Raji (cell line): ENCODE results near the gene MAP4K1.
A peak's percentile ranks its signal among the peaks of the same experiment; 100 is the strongest.

Experiments used
- POLR2A ChIP-seq: IDR thresholded peaks from 2 replicates; pipeline ENCODE4 v1.6.1; 2011; ENCODE audit warnings: low read depth, low read length, control low read depth; ENCODE audit not compliant: insufficient read depth

The MAP4K1 gene

DNA sequence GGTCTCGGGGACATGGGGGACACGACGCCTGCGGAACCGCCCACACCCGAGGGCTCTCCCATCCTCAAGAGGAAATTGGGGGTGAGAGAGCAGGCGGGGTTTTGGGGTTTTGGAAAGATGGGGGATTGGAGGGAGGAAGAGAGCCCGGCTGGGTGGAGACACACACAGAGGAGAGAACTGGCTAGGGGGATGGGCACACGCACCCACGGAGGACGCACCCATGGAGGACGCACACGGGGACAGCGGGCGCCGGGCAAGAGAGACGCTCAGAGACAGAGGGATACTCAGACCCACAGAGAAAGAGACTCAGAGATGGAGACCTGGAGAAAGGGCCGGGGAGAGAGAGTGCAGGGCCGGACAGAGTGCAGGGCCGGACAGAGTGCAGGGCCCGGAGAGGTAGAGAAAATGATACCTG lies 52.1 kb downstream of the MAP4K1 start:
- no peak for TF ChIP-seq POLR2A

DNA sequence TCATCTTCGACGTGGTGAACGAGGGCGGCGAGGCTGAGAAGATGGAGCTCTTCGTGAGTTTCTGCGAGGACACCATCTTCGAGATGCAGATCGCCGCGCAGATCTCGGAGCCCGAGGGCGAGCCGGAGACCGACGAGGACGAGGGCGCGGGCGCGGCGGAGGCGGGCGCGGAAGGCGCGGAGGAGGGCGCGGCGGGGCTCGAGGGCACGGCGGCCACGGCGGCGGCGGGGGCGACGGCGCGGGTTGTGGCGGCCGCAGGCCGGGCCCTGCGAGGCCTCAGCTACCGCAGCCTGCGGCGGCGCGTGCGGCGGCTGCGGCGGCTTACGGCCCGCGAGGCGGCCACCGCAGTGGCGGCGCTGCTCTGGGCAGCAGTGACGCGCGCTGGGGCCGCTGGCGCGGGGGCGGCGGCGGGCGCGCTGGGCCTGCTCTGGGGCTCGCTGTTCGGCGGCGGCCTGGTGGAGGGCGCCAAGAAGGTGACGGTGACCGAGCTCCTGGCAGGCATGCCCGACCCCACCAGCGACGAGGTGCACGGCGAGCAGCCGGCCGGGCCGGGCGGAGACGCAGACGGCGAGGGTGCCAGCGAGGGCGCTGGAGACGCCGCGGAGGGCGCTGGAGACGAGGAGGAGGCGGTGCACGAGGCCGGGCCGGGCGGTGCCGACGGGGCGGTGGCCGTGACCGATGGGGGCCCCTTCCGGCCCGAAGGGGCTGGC lies 52.6 kb downstream of the MAP4K1 start:
- no peak for TF ChIP-seq POLR2A

DNA sequence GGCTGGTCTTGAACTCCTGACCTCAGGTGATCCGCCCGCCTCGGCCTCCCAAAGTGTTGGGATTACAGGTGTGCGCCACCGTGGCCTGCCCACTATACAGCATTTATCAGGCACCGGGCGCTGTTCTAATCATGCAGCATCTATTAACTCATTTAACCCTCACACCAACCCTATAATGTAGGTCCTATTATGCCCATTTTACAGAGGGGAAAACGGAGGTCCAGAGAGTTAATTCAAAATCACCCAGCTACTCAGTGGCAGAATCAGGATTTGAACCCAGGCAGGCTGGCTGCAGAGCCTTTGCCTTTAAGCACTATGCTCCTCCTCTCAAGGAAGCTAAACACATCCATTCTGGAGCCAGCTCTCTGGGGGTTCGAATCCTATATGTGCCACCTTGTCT lies 54.3 kb downstream of the MAP4K1 start:
- no peak for TF ChIP-seq POLR2A

GRCh38 chr19:38562096-38562495 lies 55.7 kb downstream of the MAP4K1 start:
- no peak for TF ChIP-seq POLR2A

DNA sequence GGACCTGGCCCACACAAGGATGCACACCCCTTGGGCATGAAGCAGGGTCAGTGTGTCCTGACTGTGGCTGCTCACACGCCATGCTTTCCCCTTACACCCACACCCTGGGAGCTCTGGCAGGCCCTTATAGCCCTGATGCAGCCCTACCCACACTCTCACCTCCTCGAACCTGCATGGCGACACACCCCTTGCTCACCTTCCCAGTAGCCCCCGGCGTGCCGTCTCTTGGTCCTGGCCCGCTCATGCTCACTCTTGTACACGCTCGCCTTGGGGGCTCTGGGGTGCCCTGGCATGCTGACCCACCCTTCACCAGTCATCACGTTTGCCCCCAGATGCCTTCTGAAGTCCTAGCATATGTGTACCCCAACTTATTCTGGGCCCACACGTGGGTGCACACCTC lies 56.1 kb downstream of the MAP4K1 start:
- TF ChIP-seq POLR2A, result no peak

DNA sequence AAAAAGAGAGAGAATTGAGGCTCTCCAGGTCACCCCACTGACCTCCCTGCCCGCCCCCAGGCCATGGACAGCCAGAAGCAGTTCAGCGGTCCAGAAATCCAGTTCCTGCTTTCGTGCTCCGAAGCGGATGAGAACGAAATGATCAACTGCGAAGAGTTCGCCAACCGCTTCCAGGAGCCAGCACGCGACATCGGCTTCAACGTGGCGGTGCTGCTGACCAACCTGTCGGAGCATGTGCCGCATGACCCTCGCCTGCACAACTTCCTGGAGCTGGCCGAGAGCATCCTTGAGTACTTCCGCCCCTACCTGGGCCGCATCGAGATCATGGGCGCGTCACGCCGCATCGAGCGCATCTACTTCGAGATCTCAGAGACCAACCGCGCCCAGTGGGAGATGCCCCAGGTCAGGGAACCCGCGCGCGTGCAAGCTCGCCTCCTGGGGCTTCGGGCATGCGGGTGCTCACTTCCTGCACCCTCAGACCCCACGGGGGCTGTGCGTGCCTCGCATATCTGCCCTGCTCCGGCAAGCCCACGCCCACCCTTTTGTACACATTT lies 56.6 kb downstream of the MAP4K1 start:
- no peak for TF ChIP-seq POLR2A

DNA sequence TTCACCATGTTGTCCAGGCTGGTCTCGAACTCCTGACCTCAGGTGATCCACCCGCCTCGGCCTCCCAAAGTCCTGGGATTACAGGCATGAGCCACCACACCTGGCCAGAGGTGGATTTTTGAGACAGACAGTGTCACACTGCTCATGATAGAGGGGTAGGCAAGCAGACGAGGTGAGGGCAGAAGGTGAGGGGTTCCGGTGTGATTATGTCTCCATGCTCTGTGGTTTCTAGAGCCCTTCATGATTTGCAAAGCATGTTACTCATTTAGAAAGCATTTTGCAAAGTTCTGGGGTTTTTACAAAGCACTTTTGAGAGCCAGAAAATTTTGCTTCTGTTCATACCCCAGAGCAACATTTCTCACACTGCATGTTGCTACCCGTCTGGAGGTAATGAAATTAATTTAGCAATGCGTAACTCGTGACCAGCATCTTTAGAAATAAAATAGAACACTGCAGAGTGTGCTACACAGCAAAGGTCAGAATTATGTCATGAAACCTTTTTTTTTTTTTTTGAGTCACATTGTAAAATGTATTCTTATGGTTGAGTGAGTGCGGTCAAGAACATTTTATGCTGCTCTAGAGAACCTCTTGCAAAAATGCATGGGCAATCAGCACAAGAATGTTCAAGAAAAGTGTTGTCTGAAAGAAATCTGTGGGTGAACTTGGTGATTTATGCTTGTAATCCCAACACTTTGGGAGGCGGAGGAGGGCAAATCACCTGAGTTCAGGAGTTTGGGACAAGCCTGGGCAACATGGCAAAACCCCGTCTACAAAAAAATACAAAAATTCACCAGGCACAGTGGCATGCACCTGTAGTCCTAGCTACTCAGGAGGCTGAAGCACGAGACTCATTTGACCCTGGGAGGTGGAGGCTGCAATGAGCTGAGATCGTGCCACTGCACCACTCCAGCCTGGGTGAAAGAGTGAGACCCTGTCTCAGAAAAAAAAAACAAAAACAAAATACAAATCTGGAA lies 58.0 kb downstream of the MAP4K1 start:
- peak; percentile 25; the same call in 1 of the 2 replicates for TF ChIP-seq POLR2A

- no peak for TF ChIP-seq POLR2A
Measured at GRCh38 chr19:38557205-38557799, 60.5 kb downstream of the MAP4K1 start.

DNA sequence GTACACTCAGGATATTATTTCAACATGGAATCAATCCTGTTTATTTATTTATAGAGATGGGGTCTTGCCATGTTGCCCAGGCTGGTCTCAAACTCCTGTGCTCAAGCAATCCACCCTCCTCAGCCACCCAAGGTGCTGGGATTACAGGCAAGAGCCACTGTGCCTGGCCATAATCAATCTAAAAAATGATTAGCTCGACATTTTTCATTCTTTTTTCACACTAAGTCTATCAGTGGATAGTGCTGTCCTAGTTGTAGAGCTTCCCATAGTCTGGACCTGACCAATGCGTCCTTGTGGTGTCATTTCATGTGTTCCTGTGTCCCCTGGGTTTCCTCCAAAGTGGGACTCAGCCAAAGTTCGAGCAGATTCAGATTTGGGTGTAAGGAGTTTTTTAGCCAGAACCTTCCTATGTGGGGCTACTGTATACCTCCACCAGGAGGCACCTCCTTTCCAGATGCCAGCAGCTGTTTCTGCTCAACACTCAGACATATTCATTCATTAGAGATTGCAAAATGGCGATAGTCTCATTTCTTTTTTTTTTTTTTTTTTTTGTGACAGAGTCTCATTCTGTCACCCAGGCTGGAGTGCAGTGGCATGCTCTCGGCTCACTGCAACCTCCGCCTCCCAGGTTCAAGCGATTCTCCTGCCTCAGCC lies 61.1 kb downstream of the MAP4K1 start:
- TF ChIP-seq POLR2A, result no peak

GRCh38 chr19:38555200-38555599 lies 62.6 kb downstream of the MAP4K1 start:
- TF ChIP-seq POLR2A, result no peak

DNA sequence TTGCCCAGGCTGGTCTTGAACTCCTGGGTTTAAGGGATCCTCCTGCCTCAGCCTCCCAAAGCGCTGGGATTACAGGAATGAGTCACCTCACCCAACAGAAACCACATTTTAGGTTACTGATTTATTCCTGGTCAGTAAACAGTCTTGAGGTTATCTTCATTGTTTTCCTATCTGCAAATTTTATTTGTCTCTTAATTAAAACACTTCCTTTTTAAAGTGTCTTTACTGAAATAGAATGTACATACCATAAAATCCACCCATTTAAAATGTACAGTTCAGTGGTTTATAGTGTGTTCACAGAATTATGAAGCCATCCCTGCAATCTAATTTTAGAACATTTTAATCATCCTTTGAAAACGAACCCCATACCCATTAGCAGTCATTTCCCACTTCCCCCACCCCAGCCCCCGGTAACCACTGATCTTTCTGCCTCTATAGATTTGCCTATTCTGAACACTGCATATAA lies 63.0 kb downstream of the MAP4K1 start:
- TF ChIP-seq POLR2A, result no peak

GRCh38 chr19:38551450-38551813 lies 66.3 kb downstream of the MAP4K1 start:
- no peak for TF ChIP-seq POLR2A

GRCh38 chr19:38550376-38550775 lies 67.4 kb downstream of the MAP4K1 start:
- no peak for TF ChIP-seq POLR2A

- no peak for TF ChIP-seq POLR2A
Measured at GRCh38 chr19:38549942-38550341, 67.8 kb downstream of the MAP4K1 start.

GRCh38 chr19:38549061-38549460 lies 68.7 kb downstream of the MAP4K1 start:
- no peak for TF ChIP-seq POLR2A

- no peak for TF ChIP-seq POLR2A
Measured at GRCh38 chr19:38547421-38547820, 70.3 kb downstream of the MAP4K1 start.

- no peak for TF ChIP-seq POLR2A
Measured at GRCh38 chr19:38545596-38545995, 72.2 kb downstream of the MAP4K1 start.
